LNCaP clone FGC (cell line): ENCODE results near the gene KIFC3.
"Not testable (repeated sequence)": the region's sequence is repeated elsewhere in the genome, so short reads cannot be mapped to it uniquely, and the experiment has no call there.

ENCODE experiments used
- DNase-seq: peaks from one replicate; pipeline ENCODE4 v3.0.0-alpha.2; 2011; ENCODE audit warnings: low read depth
- H3K4me3 ChIP-seq: 2 replicates; pipeline ENCODE4 v1.5.1; 2011; ENCODE audit warnings: mild to moderate bottlenecking, low read depth, low read length, control low read depth
- TF ChIP-seq, protein P1 (sequence below): IDR thresholded peaks from 2 replicates; pipeline ENCODE4 v1.5.1; 2012; ENCODE audit warnings: mild to moderate bottlenecking; ENCODE audit not compliant: control insufficient read depth, insufficient read depth; ENCODE audit errors: extremely low read depth

KIFC3 gene

DNA sequence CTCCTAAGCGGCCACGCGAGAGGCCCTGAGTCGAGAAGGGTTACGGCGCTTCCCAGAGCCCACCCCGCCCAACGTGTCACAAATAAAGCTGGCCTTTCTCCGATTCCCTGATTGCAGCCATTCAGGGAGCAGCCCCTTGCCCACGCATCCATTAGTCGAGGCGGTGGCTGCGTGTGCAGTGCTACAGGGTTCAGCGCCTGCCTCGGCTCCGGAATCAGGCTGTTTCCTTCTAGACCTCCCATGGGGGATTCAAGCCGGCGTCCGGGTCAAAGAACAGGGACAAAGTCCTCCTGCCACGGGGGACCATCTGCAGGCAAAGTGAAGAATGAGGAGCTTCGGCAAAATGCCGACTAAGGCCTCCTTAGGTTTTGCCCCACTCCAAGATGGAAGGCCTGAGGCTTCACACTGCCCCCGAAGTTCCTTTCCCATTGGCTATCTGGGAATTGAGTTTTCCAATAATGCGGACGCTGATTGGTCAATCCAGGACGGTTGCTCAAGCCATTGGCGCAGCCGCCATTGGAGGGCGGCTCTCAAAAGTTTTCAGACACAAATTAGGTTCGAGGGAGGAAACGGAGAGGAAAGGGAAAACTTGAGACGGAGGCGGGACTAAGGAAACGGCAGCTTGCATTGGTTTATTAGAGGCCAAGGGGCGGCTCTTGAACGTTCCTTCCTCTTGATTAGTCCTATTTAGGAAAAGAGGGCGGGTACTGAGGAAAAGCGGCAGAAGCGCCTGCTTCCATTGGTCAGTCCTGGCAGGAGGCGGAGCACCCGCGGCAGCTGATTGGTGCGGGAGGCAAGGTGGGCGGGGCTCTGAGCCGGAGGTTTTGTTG is 67.2 kb downstream of the KIFC3 start:
- TF ChIP-seq, protein P1, sequence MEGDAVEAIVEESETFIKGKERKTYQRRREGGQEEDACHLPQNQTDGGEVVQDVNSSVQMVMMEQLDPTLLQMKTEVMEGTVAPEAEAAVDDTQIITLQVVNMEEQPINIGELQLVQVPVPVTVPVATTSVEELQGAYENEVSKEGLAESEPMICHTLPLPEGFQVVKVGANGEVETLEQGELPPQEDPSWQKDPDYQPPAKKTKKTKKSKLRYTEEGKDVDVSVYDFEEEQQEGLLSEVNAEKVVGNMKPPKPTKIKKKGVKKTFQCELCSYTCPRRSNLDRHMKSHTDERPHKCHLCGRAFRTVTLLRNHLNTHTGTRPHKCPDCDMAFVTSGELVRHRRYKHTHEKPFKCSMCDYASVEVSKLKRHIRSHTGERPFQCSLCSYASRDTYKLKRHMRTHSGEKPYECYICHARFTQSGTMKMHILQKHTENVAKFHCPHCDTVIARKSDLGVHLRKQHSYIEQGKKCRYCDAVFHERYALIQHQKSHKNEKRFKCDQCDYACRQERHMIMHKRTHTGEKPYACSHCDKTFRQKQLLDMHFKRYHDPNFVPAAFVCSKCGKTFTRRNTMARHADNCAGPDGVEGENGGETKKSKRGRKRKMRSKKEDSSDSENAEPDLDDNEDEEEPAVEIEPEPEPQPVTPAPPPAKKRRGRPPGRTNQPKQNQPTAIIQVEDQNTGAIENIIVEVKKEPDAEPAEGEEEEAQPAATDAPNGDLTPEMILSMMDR = no peak
- peak overlapping the region; percentile 96 for H3K4me3 ChIP-seq
- DNase-seq = peak; percentile 100

DNA sequence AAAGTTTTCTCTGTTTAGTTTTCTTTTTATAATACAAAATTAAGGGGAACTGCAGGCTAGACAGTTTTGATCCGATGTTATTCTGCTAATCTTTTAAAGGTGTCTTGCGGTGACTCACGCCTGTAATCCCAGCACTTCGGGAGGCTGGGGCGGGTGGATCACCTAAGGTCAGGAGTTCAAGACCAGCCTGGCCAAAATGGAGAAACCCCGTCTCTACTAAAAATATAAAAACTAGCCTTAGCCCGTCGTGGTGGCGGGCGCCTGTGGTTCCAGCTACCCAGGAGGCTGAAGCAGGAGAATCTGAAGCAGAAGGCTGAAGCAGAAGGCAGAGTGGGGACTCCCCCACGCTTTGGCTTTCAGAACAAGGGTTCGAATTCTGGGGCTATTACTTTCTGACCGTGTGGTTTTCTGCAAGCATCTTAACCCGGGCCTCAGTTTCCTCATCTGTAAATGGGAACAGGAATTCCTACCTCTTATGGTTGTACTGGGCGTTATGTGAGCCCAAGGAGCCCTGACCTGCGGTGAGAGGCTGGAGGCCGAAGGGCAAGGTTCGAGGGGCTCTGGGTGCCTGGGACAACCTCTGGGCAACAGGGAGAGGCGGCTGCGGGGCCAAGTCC is 67.9 kb downstream of the KIFC3 start:
- TF ChIP-seq, protein P1 = no peak
- no peak for DNase-seq

DNA sequence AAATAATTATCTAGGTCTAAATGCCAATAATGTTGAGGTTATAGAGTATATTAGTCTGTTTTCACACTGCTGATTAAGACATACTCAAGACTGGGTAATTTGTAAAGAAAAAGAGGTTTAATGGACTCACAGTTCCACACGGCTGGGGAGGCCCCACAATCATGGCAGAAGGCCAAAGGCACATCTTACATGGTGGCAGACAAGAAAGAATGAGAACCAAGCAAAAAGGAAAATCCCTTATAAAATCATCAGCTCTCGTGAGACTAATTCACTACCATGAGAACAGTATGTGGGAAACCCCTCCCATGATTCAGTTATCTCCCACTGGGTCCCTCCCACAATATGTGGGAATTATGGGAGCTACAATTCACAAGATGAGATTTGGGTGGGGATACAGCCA is 69.6 kb downstream of the KIFC3 start:
- TF ChIP-seq, protein P1 = no peak
- H3K4me3 ChIP-seq = no peak overlapping the region
- DNase-seq = no peak

More for the DNA sequence above, 67.9 kb downstream of the KIFC3 start:
- H3K4me3 ChIP-seq = peak overlapping the region; percentile 96

DNA sequence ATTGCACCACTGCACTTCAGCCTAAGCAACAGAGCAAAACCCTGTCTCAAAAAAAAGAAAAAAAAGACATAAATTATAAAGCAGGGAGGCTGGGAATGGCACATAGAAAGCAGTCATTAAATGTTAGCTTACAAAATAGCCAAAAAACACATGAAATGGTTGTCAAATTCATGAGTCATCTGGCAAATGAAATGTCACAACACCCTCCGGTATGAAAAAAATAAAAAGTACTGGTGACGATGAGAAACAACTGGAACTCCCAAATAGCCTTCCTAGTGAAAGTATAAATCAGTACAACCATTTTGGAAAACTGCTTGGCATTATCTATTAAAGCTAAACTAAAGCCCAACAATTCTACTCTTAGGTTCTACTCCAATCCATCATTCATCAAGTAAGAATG is 70.3 kb downstream of the KIFC3 start:
- no peak for DNase-seq
- TF ChIP-seq, protein P1 = no peak
- H3K4me3 ChIP-seq = no peak overlapping the region

DNA sequence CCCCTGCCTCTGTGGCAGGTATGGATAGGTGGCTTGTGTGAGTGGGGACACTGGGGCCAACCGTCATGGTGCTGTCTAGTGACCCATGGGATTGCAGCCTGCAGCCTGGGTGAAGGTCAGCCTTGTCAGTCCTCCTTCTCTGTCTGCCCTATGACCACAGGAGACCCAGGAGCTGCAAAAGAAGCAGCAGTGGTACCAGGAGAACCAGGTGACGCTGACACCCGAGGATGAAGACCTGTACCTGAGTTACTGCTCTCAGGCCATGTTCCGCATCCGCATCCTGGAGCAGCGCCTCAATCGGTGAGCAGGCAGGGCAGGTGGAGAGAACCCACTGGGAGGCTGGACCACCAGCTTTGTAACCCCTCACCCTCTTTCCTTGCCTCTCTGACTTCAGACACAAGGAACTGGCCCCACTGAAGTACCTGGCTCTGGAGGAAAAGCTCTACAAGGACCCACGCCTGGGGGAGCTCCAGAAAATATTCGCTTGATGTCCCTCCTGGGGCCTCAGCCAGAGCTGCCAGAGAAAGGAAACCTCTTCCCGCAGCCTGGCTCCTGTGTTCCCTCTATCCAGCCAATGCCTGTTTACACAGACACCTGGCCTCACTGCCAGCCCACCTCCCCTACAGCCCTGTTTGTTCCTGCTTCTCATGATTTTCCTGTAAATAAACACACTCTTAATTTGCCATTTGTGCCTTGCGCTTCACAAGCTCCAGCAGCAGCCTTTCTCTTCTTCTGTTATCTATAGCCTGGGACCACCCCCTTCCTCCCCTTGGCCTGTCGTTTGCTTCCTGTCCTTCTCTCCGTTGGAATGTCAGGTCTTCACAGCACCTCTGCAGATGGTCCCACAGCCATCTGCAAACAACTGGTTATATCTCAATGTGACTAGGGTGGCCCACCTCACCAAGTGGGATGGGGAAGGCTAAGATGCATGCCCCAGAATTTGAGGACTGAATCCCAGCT is 71.2 kb downstream of the KIFC3 start:
- TF ChIP-seq, protein P1 = no peak
- DNase-seq = no peak

DNA sequence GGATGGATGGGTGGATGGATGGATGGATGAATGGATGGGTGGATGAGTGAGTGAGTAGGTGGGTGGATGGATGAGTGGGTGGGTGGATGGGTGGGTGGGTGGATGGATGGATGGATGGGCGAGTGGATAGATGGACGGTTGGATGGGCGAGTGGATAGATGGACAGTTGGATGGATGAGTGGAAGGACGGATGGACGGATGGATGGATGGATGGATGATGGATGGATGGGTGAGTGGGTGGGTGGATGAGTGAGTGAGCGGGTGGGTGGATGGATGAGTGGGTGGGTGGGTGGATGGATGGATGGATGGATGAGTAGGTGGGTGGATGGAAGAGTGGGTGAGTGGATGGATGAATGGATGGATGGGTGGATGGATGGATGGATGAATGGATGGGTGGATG is 72.4 kb downstream of the KIFC3 start:
- H3K4me3 ChIP-seq, DNase-seq: not testable (repeated sequence)

More for the DNA sequence above, 71.2 kb downstream of the KIFC3 start:
- no peak overlapping the region for H3K4me3 ChIP-seq

DNA sequence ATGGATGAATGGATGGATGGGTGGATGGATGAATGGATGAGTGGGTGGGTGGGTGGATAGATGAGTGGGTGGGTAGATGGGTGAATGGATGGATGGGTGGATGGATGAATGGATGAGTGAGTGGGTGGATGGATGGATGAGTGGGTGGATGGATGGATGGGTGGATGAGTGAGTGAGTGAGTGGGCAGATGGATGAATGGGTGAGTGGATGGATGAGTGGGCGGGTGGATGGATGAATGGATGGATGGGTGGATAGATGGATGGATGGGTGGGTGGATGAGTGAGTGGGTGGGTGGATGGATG is 73.2 kb downstream of the KIFC3 start:
- no peak for DNase-seq
- TF ChIP-seq, protein P1 = no peak
- H3K4me3 ChIP-seq = no peak overlapping the region
